COLO668 (cell line): ENCODE measurements around the gene COPZ1.

Source experiments
- DNase-seq: peaks from one replicate; lab custom pipeline; 2025; ENCODE audit not compliant: unreplicated experiment; lab: John Stamatoyannopoulos, UW

COPZ1 gene

DNA sequence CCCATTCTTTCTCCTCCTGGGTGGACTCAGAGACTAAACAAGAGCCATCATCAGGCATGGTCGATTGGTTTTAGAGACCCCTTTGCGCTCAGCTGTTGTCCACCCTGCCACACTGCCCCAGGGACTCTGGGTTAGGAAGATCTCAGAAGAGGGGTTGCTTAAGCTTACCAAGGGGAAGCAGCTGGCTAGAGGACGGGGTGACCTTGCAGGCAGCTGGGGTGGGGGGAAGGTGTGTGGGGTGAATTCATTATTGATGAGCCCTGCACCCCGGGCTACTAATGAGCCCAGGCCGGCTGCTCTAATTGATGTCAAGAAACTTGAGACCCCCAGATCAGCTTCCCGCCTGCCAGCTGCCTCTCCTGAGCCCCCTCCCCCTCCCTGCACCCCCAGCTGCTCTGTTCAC is 68.3 kb downstream of the COPZ1 start:
- DNase-seq = no peak

DNA sequence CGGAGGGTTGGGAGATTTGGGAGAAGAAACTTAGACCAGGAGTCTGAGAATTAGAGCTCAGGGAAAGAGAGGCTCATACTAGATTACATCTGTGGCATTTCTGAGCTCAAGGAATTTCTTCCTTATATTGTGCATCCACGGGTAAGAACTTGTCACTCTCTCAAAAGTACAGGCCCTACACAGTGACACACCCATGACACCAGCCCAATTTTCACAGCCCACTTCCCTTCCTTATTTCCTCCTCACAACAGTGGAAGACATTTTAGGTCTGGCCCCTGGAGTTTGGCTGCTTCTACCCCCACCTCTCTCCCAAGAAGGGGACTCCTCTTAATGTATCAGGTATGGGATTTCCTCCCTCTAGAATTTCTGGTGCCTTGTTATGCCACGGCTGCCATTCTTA is 68.8 kb downstream of the COPZ1 start:
- DNase-seq = no peak

DNA sequence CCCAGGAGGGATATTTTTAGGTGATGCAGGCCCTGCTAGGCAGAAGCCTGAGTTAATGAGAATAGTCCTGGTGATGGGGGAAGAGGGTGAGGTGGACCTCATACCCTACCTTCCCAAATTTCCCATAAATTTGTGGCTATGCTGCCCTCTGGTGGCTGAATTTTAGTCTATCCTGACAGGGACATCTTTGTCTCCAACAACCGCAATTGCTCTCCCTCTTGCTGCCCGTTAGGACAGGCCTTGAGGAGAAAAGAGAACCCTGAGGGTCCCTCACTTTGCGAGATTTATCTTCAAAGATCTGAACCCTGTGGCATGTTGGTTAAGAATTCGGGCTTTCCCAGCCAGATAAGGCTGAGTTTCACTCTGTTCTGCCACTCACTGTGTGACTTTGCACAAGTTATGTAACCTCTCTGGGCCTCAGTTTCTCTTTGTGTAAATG is 69.4 kb downstream of the COPZ1 start:
- peak; percentile 15 for DNase-seq

- no peak for DNase-seq
Observed at GRCh38 chr12:54394986-54395385, 70.1 kb downstream of the COPZ1 start.

DNA sequence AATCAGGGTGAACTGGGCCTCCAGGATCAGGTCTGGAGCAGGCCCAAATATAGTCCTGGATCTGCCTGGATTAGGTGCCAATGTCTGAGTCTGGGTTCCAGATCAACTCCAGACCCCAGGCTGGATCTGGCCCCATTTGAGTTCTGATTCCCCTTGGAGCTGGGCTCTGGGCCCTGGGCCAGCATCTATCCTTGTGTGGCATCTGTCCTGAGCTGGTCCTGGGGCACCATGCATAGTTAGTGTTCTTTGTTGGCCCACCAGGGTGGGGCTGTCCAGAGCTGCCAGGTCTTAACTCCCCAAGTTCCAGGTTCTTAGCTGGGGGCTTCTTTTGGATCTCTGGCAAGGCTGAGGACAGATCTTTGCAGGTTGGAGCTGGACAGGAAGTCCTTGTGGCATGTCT is 70.6 kb downstream of the COPZ1 start:
- DNase-seq = no peak

DNA sequence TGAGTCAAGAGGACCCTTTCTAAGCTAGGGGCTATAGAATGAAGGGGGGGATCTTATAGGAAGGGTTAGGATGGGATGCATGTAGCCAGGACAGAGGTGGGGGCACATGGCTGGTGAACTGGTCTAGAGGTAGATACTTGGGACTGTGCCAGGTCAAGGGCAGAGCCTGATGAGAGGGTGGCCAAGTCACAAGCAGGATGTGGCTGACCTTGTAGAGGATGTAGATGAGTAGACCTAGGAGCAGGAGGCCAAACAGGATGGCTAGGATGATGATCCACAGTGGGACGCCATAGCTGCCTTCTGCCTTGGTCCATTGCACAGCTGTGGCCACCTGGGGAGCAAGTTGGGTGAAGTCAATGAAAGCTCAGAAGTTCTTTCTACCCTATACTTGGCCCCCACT is 72.2 kb downstream of the COPZ1 start:
- DNase-seq = no peak

DNA sequence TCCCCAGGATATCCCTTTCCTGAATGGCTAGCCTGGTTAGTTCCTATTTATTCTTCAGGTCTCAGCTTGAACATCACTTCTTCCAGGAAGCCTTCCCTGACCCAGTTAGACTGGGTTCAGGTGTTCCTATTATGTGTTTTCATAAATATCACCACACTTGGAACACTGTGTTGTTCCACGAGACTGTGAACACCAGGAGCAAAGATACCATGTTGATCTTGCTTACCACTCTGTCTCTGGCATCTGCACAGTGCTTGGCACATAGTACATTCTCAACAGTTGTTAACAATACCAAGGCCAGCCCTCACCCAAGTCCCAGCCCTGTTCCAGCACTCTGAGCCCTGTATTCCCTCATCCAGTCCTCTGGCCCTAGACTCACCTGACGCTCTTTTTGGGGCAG is 73.3 kb downstream of the COPZ1 start:
- no peak for DNase-seq

GRCh38 chr12:54398995-54399793 is 74.3 kb downstream of the COPZ1 start:
- peak; percentile 34 for DNase-seq

DNA sequence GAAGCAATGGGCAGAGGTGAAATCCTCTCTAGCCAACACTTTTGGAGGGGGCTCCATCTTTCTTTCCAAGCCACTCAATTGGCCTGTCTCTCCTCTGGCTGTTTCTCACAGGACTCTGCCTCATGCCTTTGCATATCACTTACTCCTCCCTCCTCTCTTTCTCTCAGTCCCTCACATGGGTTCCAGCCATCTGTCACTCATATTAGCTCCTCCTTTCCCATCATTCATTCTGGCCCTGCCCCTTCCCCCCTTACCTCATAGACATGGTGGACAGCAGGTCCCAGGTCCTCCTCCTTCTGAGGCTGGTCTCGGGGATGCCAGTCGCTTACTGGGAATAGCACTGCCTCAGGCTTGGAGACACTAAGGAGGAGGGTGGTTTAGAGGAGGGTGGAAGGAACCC is 76.2 kb downstream of the COPZ1 start:
- no peak for DNase-seq
